Activated CD4-positive, alpha-beta T cell treated with anti-CD3 and anti-CD28 coated beads for 48 hours (primary cell): ENCODE data around the gene RGS4.
"Not testable (repeated sequence)": the region's sequence is repeated elsewhere in the genome, so short reads cannot be mapped to it uniquely, and the experiment has no call there.

Experiments
- DNase-seq: peaks from one replicate; pipeline ENCODE4 v3.0.0-alpha.2; 2020

Gene RGS4

DNA sequence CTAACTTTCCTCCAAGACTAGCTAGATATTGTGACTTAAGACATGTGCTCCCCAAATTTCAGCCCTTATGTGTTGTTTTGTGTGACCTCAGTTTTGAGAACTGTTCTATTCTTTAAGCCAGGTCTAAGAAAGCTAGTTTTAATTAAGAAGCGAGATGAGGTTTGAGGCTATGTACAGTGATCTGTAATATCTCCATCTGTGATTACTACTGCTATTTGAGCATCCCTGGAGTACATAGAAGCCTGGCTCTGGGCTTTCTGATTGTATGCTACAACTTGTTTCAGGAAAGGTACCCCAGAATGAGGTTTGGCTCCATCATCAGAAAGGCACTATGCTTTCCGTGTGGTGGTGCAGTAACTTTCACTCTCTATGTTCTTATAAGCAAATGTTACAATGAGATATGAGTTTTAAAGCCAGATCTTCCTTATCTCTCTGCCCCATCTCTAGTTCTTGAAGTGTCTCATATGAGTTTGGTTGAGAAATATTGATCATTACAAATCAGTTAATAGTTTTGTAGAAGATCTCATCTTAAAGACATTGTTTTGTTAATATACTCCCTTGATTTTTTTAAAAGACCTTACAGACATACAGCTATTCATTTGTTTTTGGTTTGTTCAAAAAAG, 605 bp downstream of the RGS4 start:
- no peak for DNase-seq

GRCh38 chr1:163071405-163072255, 2.5 kb downstream of the RGS4 start:
- peak; percentile 66 for DNase-seq

- no peak for DNase-seq
Observed at GRCh38 chr1:163072658-163073057, 3.5 kb downstream of the RGS4 start.

DNA sequence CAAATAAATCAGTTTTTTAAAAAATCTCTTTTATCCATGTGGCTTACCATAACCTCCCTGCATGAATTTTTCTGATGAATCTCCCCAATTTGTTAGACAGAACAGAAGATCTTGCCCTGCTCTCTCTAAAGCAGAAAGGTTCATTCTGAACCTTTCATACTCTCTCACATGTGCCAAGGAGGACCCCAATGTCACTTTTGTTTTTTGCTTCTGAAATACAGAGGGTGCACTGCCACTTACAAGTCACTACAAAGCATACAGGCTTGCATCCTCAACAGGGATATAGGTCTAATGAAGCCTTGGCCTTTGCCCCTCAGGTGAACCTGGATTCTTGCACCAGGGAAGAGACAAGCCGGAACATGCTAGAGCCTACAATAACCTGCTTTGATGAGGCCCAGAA, 4.8 kb downstream of the RGS4 start:
- no peak for DNase-seq

- DNase-seq: no peak
Observed at GRCh38 chr1:163074716-163075284, 5.6 kb downstream of the RGS4 start.

GRCh38 chr1:163076044-163076443, 6.9 kb downstream of the RGS4 start:
- DNase-seq: no peak

DNA sequence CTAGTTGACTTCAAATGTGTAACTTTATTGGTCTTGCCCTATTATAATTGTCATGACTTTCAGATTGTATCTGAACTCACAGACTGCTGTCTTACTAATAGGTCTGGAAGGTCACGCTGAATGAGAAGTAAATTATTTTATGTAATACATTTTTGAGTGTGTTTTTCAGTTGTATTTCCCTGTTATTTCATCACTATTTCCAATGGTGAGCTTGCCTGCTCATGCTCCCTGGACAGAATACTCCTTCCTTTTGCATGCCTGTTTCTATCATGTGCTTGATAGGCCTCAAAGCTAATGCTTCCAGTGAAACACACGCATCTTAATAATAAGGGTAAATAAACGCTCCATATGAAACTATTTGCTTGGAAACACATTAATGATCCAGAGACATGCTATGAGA, 7.3 kb downstream of the RGS4 start:
- no peak for DNase-seq

GRCh38 chr1:163076981-163077761, 8.0 kb downstream of the RGS4 start:
- DNase-seq: no peak

GRCh38 chr1:163082971-163083370, 13.8 kb downstream of the RGS4 start:
- no peak for DNase-seq

DNA sequence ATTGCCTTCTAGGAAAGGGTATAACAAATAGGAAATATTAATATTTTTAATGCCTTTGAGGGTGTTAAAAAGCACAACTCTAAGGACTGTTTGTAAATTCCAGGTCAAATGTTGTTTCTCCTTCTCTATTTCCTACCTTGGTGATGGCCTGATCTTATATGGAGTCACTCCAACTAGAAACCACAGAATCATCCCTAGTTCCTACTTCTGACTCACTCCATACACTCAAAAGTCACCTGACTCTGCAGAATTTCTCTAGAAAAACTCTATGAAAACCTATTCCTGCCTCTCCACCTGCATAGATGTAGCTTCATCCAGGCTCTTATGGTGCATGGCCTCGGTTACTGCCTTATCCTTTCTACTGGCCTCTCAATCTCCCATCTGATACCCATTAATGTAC, 14.5 kb downstream of the RGS4 start:
- no peak for DNase-seq

DNA sequence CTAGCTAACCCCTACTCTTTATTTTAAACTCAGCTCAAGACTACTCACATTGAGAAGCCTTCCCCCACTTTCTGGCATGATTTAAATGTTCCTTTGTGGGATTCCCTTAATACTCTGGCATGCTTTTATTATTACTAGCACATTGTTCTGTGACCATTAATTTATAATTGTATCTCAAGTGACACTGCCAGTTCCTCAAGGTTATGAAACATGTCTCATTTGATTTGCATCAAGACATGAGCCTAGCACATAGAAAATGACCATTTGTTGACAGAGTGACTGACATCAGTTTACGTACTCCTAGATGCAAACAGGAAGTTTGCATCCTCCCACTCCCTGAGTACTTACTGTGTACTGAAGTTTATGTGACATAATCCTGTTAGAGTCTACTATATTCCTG, 15.2 kb downstream of the RGS4 start:
- no peak for DNase-seq

DNA sequence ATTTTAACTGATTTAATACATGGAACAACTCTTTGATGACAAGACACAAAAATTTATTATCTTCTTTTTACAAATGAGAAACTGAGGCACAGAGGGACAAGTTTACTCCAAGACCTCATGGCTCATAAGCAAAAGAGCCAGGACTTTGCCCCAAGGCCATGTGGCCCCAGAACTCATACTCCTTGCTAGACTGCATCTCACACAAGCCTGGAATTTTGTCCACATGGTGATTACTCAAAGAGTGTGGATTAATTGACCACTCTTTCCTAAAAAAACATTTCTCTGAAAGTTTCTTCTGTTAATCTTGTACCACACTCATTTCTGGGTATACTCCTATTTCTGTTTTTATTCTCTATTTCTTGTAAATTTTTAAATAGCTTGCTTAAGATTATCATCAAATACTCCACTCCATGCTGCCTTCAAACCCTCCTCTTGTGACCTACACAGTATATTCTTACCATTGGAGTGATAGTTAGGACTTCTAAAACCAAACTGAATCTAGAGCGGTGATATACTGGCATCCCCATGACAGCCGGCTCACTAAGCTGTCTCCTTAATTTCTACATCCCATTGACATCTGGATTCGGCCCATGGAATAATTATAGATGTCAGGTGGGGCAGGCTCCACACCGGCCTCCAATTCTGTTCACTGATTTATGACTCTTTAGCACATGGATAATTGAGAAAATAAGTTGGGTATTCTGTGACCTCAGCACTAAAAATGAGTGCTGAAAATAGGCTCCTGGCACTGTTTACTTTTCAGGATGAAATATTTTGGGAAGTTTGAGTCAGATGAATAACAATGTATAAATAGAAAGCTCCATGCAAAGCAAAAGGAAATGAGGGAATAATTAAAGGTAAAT, 16.1 kb downstream of the RGS4 start:
- DNase-seq: no peak

DNA sequence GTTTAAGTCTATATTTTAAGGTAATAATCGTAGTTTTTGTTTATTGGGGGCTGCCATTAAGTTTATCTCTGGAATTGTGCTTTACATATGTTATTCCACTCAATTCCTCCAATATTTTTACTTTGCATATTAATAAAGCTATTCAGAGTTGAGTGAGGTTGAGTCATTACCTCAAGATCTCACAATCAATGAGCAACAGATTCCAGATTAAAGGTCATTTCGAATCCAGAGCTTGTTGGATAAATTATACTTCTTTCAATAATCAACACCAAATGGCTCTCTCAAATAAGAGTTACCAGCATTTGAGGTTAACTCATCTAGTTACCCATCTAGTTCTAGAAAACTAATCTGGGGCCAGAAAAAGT, 16.7 kb downstream of the RGS4 start:
- DNase-seq: no peak

GRCh38 chr1:163089117-163089516, 20.0 kb downstream of the RGS4 start:
- DNase-seq: not testable (repeated sequence)

DNA sequence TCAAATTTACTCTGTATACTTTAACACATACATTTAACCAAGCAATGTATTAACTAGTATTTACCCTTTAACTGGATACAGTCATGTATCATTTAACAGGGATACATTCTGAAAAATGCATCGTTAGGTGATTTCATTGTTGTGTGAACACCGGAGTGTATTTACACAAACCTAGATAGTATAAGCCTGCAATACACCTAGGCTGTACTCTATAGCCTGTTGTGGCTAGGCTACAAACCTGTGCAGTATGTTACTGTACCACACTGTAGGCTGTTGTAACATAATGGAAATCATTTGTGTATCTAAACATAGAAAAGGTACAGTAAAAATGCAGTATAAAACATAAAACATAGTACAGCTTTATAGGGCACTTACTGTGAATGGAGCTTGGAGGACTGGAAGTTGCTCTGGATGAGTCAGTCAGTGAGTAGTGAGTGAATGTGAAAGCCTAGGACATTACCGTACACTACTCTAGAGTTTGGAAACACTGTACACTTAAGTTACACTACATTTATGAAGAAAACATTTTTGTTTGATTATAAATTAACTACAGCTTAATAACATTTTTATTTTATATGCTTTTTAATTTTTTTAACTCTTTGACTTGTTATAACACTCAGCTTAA, 21.3 kb downstream of the RGS4 start:
- DNase-seq: no peak

DNA sequence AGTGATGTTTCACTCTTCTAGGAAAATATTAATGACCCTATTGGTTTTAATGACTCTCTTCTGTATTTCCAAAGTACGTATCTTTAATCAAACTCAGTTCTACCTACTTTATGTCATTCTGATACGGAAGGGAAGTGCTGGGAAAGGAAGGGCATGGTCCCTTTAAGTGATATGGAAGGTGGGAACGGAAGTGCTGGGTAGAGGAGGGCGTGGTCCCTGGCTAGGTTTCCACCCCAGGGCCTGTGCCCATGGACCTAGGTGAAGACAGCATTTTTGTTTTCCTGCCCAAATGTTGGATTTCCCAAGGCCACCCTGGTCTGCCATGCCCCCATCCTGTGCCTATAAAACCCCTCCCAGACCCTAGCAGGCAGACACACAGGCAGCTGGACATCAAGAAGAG, 24.0 kb downstream of the RGS4 start:
- DNase-seq: no peak

DNA sequence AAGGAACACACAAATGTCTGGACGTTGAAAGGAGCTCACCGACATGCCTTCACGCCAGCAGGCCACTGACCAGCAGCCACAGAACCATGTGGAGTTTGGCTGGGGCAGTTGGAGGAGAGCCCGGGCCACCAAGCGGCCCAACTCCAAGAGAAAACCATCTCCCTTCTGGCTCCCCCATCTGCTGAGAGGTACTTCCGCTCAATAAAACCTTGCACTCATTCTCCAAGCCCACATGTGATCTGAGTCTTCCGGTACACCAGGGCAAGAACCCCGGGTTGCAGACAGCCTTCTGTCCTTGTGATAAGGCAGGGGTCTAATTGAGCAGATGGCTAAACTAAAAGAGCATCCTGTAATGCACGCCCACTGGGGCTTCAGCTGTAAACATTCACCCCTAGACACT, 24.4 kb downstream of the RGS4 start:
- DNase-seq: no peak

GRCh38 chr1:163094182-163094581, 25.0 kb downstream of the RGS4 start:
- DNase-seq: no peak

GRCh38 chr1:163094589-163094988, 25.4 kb downstream of the RGS4 start:
- no peak for DNase-seq

DNA sequence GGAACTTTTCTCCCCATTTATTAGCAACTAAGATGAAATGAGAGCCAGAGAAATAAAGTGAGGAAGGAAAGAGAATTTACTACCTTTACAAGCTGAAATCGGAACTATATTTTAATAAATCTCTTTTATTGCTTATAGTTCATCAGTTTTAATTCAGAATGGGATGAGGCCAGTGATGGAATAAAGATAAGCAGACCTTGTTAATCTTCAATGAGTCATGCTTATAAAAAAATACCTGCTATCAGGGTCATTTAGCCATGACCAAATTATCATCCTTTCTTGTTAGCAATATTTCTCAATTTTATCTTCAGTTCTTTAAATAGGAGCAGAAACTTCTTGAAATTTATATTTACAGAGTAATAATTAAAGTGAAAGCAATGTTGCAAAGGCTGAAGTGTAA, 26.1 kb downstream of the RGS4 start:
- no peak for DNase-seq

DNA sequence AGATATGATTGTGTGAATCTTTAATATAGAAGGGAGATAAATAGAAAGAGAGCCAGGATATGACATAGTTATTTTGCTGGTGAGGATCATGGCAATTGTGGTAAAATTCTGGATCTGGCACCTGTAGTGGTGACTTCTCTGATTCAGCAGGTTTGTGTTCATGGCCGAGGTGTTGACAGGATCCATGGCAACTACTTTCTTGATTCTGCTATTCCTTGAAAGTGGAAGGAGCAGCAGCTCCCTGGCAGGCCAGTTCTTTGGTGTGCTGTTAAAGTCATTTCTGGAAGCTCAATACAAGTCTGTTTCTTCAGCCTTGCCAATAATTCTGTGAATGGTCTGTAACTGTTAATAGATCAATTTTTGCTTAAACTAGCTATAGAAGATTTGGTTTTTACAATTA, 33.4 kb downstream of the RGS4 start:
- no peak for DNase-seq
